ENCODE measurements around the gene CLCN4. TPM values are rescaled to one million over a fixed set of nuclear protein-coding genes. Genes with fewer than 3 reads are reported as not detected.

The CLCN4 gene
- total RNA-seq, 2 donors from 2014 or later: 0.33 to 1.6 TPM

- Histone ChIP-seq H3K4me1 (no peaks in the 10 kb centered on the region), H3K9me3 (no peaks in the 10 kb centered on the region), H3K27ac (no peak overlapping the region), H3K36me3 (replicated peaks in 1 of 2; ENCODE audit: insufficient read depth in 1 of 2, low read depth in 2 of 2) (no peaks in the 10 kb centered on the region), H3K4me3 (no peak overlapping the region), H3K27me3 (no peaks in the 10 kb centered on the region)
- no peak for TF ChIP-seq POLR2A (IDR thresholded peaks at IDR 0.05)
- TF ChIP-seq CTCF (IDR thresholded peaks at IDR 0.05): no peak
- 49 to 69% methylated on average over 6 of the region's 6 CpGs for WGBS, 2 donors
- intact Hi-C loops (cut with DNase I): loop anchor here (10.0 kb wide), 1 partner anchor 936 kb away; no protein-coding TSS in a partner anchor
- ATAC-seq (no peak), DNase-seq (peak in 1 of 4 donors; percentile 64)
Observed at GRCh38 chrX:10199212-10199611, 42.4 kb downstream of the CLCN4 start.

GRCh38 chrX:10203617-10204016 lies 46.8 kb downstream of the CLCN4 start:
- intact Hi-C loops (cut with DNase I): no loop called here
- Histone ChIP-seq H3K4me3 (no peak overlapping the region), H3K27me3 (no peaks in the 10 kb centered on the region), H3K27ac (no peak overlapping the region), H3K9me3 (no peaks in the 10 kb centered on the region), H3K36me3 (replicated peaks in 1 of 2; ENCODE audit: insufficient read depth in 1 of 2, low read depth in 2 of 2) (no peaks in the 10 kb centered on the region), H3K4me1 (no peaks in the 10 kb centered on the region)
- ATAC-seq: no peak
- WGBS, 2 donors: 17 to 25% methylated on average over 2 of the region's 3 CpGs
- DNase-seq: no peak
- no peak for TF ChIP-seq POLR2A (IDR thresholded peaks at IDR 0.05)
- TF ChIP-seq CTCF (IDR thresholded peaks at IDR 0.05): no peak

- Histone ChIP-seq H3K9me3 (no peaks in the 10 kb centered on the region), H3K4me1 (no peaks in the 10 kb centered on the region), H3K4me3 (no peak overlapping the region), H3K36me3 (replicated peaks in 1 of 2; ENCODE audit: insufficient read depth in 1 of 2, low read depth in 2 of 2) (no peaks in the 10 kb centered on the region), H3K27me3 (no peaks in the 10 kb centered on the region), H3K27ac (no peak overlapping the region)
- ATAC-seq (no peak), DNase-seq (no peak)
- intact Hi-C loops (cut with DNase I): no loop called here
- WGBS, 2 donors: 76 to 77% methylated on average over 4 to 9 of the region's 9 CpGs
- no peak for TF ChIP-seq CTCF (IDR thresholded peaks at IDR 0.05)
- TF ChIP-seq POLR2A (IDR thresholded peaks at IDR 0.05): no peak
Observed at GRCh38 chrX:10206317-10206716, 49.5 kb downstream of the CLCN4 start.

- DNase-seq (no peak), ATAC-seq (no peak)
- intact Hi-C loops (cut with DNase I): no loop called here
- no peak overlapping the region for H3K27ac ChIP-seq
- no peaks in the 10 kb centered on the region for H3K27me3 ChIP-seq
- no peaks in the 10 kb centered on the region for H3K36me3 ChIP-seq (replicated peaks in 1 of 2; ENCODE audit: insufficient read depth in 1 of 2, low read depth in 2 of 2)
- H3K4me1 ChIP-seq: no peaks in the 10 kb centered on the region
- H3K4me3 ChIP-seq: no peak overlapping the region
- no peaks in the 10 kb centered on the region for H3K9me3 ChIP-seq
- whole genome bisulfite sequencing, 2 donors: 68 to 79% methylated on average over 5 to 9 of the region's 11 CpGs
- TF ChIP-seq CTCF (IDR thresholded peaks at IDR 0.05): no peak
- TF ChIP-seq POLR2A (IDR thresholded peaks at IDR 0.05): no peak
Observed at GRCh38 chrX:10208281-10208856, 51.6 kb downstream of the CLCN4 start.

GRCh38 chrX:10208953-10209352 lies 52.2 kb downstream of the CLCN4 start:
- no peaks in the 10 kb centered on the region for H3K9me3 ChIP-seq
- no peaks in the 10 kb centered on the region for H3K36me3 ChIP-seq (replicated peaks in 1 of 2; ENCODE audit: insufficient read depth in 1 of 2, low read depth in 2 of 2)
- TF ChIP-seq POLR2A (IDR thresholded peaks at IDR 0.05): no peak
- TF ChIP-seq CTCF (IDR thresholded peaks at IDR 0.05): no peak
- H3K27me3 ChIP-seq: no peaks in the 10 kb centered on the region
- H3K4me3 ChIP-seq: no peak overlapping the region
- H3K4me1 ChIP-seq: no peaks in the 10 kb centered on the region
- ATAC-seq (no peak), DNase-seq (no peak)
- no peak overlapping the region for H3K27ac ChIP-seq
- WGBS, 2 donors: 61 to 68% methylated on average over 4 of the region's 4 CpGs
- intact Hi-C loops (cut with DNase I): no loop called here
